Activated CD4-positive, alpha-beta T cell treated with anti-CD3 and anti-CD28 coated beads, Interleukin-2, amount 10 ng/mL, durations not matched to agents 7 days and 5 days (primary cell): ENCODE measurements around the gene FFAR2. TPM values are rescaled to one million over a fixed set of nuclear protein-coding genes. Genes with fewer than 3 reads are reported as not detected.

Experiments
- CTCF ChIA-PET: fragments of 350-600 bp; sonication (Branson Sonifier 250); formaldehyde crosslinking; loops from one replicate; lab custom pipeline; 2021; ENCODE audit warnings: antibody characterized with exemption; lab: Charles Lee
- POLR2A ChIA-PET: fragments of 350-600 bp; sonication (Branson Sonifier 250); formaldehyde crosslinking; loops from one replicate; lab custom pipeline; 2021; ENCODE audit warnings: antibody characterized with exemption; lab: Charles Lee
- DNase-seq: peaks from one replicate; pipeline ENCODE4 v3.0.0-alpha.2; 2020
- H3K27ac Mint-ChIP-seq: one replicate; pipeline ENCODE4 v1.8.0; 2021; ENCODE audit warnings: mild to moderate bottlenecking, moderate library complexity, mixed read lengths
- H3K27me3 Mint-ChIP-seq: one replicate; pipeline ENCODE4 v1.8.0; 2021; ENCODE audit warnings: mixed read lengths
- H3K36me3 Mint-ChIP-seq: one replicate; pipeline ENCODE4 v1.8.0; 2021; ENCODE audit warnings: low read depth, mixed read lengths
- H3K4me1 Mint-ChIP-seq: one replicate; pipeline ENCODE4 v1.8.0; 2021; ENCODE audit warnings: mixed read lengths
- H3K4me3 Mint-ChIP-seq: one replicate; pipeline ENCODE4 v1.8.0; 2021; ENCODE audit warnings: mild to moderate bottlenecking, moderate library complexity, mixed read lengths
- H3K9me3 Mint-ChIP-seq: one replicate; pipeline ENCODE4 v1.8.0; 2021; ENCODE audit warnings: mixed read lengths
- total RNA-seq, 2 experiments: library from RNA; stranded (reverse); gene quantifications; one replicate each; pipeline ENCODE4 v1.2.3, GENCODE V29; 2021

Gene FFAR2
- total RNA-seq, 2 experiments from 2014 or later = not detected

DNA sequence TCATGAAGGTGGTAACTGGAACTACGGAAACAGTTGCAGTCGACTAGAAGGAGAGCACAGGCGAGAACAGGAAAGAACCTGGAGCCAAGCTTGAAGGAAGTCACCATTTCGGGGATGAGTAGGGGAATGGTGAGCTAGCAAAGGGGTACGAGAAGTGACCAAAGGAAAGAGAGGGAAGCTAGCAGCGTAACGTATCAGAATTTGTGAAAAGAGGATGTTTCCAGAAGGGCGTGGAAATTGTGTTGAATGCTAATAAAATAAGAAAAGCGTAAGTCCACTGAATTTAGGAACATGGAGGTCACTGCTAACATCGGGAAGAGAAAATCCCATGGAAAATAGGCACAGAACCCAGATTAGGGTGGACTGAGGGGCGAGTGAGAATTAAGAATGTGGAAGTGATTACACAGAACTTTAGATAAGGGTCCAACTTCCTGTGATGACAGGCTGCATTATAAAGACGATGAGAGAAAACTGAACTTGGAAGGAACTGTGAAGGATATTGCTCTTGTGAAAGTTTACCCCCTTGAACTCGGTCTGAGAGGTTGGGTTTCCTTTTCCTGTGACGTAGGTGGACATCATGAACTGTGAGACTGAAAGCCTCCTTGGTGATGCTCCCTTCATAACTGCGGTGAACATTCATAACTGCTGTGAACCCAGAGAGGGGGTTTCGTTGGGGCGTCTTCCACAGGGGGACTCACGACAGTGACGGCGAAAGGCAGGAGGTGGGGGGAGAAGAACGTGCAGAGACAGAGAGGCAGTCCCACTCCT, 2.0 kb upstream of the FFAR2 start:
- Mint-ChIP-seq H3K9me3 (no peaks in the 10 kb centered on the region), H3K36me3 (no peaks in the 10 kb centered on the region), H3K4me1 (peaks cover 28% of the 10 kb centered on the region), H3K4me3 (no peak overlapping the region), H3K27ac (no peak overlapping the region), H3K27me3 (peaks cover 31% of the 10 kb centered on the region)
- DNase-seq = peak; percentile 17
- CTCF ChIA-PET = interaction anchor here (1.6 kb wide), 1 partner anchor 92 kb away, joined by 4 read pairs; no protein-coding TSS in a partner anchor
- POLR2A ChIA-PET = no interaction called here

DNA sequence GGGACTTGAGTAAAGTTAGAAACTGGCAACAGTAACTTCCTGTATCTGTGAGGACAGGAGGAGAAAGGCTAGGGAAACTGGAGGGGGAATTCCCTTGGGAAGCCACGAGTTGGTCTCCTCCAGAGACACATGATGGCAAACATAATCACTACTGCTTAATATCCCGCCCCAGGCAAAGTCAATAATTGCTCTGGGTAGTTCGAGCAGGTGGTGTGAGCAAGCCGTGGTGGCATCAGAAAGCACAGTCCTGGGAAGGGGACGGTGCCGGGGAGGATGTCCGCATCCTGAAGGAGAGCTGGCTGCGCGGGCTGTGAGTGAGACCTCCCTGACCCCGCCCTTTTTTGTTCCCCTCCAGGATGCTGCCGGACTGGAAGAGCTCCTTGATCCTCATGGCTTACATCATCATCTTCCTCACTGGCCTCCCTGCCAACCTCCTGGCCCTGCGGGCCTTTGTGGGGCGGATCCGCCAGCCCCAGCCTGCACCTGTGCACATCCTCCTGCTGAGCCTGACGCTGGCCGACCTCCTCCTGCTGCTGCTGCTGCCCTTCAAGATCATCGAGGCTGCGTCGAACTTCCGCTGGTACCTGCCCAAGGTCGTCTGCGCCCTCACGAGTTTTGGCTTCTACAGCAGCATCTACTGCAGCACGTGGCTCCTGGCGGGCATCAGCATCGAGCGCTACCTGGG, 1.4 kb downstream of the FFAR2 start:
- POLR2A ChIA-PET = no interaction called here
- H3K27me3 Mint-ChIP-seq = peaks cover 36% of the 10 kb centered on the region
- H3K36me3 Mint-ChIP-seq = no peaks in the 10 kb centered on the region
- DNase-seq = no peak
- no peak overlapping the region for H3K27ac Mint-ChIP-seq
- no peak overlapping the region for H3K4me3 Mint-ChIP-seq
- H3K9me3 Mint-ChIP-seq = no peaks in the 10 kb centered on the region
- H3K4me1 Mint-ChIP-seq = peaks cover 42% of the 10 kb centered on the region
- CTCF ChIA-PET = interaction anchor here (0.8 to 1.9 kb wide), 2 partner anchors 10 to 12 kb away, joined by 4 to 6 read pairs; no protein-coding TSS in a partner anchor

DNA sequence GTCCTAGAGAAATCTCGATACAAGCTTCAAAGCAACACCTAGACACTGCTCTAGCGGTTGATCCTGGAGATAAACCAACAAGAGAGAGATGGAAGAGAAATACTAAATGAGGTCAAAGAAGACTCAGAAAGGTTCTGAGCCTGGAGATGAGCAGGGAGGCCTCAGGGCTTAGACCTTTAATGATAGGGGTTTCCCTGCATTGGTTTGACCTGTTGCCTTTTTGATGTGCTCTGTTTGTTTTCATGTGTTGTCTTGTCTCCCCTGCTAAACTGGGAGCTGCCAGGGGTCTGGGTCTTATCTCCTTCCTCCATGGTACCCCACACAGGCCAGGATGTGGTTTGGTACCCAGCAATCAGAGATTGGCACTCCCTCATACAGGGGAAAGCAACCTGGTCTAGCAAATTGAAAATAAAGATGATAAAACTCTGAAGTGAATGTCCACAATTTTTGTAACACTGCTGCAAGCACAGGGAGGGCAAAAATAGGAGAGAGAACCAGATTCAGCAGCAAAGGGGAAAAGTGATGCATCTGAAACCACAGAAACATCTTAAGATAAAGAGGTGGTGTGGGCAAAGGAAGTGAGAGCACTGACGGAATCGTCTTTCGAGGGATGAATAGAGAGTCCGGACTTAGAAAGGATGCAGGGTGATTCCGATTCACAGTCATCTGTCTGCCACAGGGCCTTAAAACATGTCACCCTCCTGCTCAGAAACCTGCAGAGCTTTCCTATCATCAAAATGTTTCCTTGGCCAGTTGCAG, 3.5 kb downstream of the FFAR2 start:
- Mint-ChIP-seq H3K4me1 (peaks cover 39% of the 10 kb centered on the region), H3K4me3 (no peak overlapping the region), H3K27ac (peak overlapping the region; percentile 56), H3K27me3 (peaks cover 34% of the 10 kb centered on the region), H3K36me3 (no peaks in the 10 kb centered on the region), H3K9me3 (no peaks in the 10 kb centered on the region)
- ChIA-PET POLR2A (no interaction called here), CTCF (interaction anchor here (1.0 kb wide), 1 partner anchor 8 kb away, joined by 4 read pairs; no protein-coding TSS in a partner anchor)
- DNase-seq = peak; percentile 30

DNA sequence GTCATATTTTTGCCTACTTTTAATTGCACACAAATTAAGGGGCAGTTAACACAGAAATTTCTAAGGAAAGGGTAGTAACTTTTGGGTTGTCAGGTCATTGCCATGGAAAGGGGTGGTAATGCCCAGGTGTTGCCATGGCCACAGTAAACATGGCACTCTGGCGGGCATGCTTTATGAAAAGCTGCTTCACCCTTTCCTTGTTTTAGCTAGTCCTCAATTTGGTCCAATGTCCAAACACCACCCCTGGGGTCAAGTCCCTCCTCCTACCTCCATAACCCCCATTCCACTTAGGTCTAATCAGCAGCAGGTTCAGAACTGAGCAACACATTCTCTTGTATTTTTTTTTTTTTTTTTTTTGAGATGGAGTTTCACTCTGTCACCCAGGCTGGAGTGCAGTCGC, 6.6 kb downstream of the FFAR2 start:
- POLR2A ChIA-PET = no interaction called here
- Mint-ChIP-seq H3K36me3 (no peaks in the 10 kb centered on the region), H3K27me3 (peaks cover 18% of the 10 kb centered on the region), H3K27ac (no peak overlapping the region), H3K4me3 (no peak overlapping the region), H3K4me1 (peaks cover 34% of the 10 kb centered on the region), H3K9me3 (no peaks in the 10 kb centered on the region)
- no peak for DNase-seq
- CTCF ChIA-PET = interaction anchor here (0.8 to 1.4 kb wide), 2 partner anchors 40 to 102 kb away, joined by 3 to 4 read pairs; no protein-coding TSS in a partner anchor

DNA sequence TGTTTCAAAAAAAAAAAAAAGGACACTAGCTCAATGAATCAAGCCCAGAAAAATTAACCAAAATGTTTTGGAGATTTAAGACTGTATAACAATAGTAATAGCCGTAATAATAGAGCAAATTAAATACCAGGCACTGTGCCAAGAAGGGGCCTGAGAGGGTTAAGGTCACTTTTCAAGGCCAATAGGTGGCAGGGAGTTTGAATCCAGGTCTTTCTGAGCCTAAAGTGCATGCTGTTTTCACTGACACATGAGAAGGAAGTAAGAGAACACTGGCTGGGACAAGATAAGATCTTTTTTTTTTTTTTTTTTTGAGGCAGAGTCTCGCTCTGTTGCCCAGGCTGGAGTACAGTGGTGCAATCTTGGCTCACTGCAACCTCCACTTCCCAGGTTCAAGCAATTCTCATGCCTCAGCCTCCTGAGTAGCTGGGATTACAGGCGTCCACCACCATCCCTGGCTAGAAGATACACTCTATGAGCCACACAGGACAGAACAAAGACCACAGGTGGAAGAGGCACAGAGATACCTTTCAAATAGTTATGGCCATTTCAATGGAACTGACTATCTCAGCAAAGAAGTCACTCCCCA, 7.7 kb downstream of the FFAR2 start:
- Mint-ChIP-seq H3K27ac (no peak overlapping the region), H3K27me3 (peaks cover 18% of the 10 kb centered on the region), H3K9me3 (no peaks in the 10 kb centered on the region), H3K4me3 (no peak overlapping the region), H3K4me1 (peaks cover 37% of the 10 kb centered on the region), H3K36me3 (no peaks in the 10 kb centered on the region)
- no peak for DNase-seq
- ChIA-PET POLR2A (no interaction called here), CTCF (no interaction called here)

DNA sequence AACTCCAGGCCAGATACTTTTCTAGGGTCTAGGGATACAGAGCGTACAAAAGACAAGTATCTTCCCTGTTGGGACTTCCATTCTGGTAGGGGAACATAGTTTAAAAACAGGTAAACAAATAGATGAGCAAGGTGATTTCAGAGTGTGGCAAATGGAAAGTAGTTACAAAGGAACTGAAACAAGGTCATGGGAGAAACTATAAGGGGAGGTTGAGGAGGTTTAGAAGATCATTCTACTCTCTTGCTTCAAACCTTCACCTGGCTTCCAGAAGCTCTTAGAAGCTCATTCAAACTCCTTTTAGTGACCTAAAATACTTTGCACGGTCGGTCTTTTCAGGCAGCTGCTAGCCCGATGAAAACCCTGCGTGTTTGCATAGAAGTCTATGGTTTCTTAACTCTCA, 9.1 kb downstream of the FFAR2 start:
- ChIA-PET POLR2A (no interaction called here), CTCF (no interaction called here)
- H3K36me3 Mint-ChIP-seq = no peaks in the 10 kb centered on the region
- H3K4me1 Mint-ChIP-seq = peaks cover 30% of the 10 kb centered on the region
- no peak overlapping the region for H3K4me3 Mint-ChIP-seq
- H3K9me3 Mint-ChIP-seq = no peaks in the 10 kb centered on the region
- H3K27me3 Mint-ChIP-seq = peaks cover 16% of the 10 kb centered on the region
- DNase-seq = no peak
- no peak overlapping the region for H3K27ac Mint-ChIP-seq

DNA sequence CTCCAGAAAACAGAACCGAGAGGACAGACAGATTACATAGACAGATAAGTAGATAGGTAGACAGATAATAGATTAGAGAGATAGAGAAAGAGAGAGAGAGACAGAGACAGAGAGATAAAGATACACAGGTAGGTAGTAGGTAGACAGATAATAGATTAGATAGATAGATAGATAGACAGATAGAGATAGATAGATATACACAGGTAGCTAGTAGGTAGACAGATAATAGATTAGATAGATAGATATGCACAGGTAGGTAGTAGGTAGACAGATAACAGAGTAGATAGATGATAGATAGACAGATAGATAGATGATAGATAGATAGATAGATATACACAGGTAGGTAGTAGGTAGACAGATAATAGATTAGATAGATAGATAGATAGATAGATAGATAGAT, 10.1 kb downstream of the FFAR2 start:
- POLR2A ChIA-PET = no interaction called here
- CTCF ChIA-PET = no interaction called here
- no peak overlapping the region for H3K27ac Mint-ChIP-seq
- H3K4me3 Mint-ChIP-seq = no peak overlapping the region
- H3K36me3 Mint-ChIP-seq = peaks cover 2% of the 10 kb centered on the region
- peaks cover 36% of the 10 kb centered on the region for H3K4me1 Mint-ChIP-seq
- no peak for DNase-seq
- H3K27me3 Mint-ChIP-seq = peaks cover 13% of the 10 kb centered on the region
- H3K9me3 Mint-ChIP-seq = no peaks in the 10 kb centered on the region

DNA sequence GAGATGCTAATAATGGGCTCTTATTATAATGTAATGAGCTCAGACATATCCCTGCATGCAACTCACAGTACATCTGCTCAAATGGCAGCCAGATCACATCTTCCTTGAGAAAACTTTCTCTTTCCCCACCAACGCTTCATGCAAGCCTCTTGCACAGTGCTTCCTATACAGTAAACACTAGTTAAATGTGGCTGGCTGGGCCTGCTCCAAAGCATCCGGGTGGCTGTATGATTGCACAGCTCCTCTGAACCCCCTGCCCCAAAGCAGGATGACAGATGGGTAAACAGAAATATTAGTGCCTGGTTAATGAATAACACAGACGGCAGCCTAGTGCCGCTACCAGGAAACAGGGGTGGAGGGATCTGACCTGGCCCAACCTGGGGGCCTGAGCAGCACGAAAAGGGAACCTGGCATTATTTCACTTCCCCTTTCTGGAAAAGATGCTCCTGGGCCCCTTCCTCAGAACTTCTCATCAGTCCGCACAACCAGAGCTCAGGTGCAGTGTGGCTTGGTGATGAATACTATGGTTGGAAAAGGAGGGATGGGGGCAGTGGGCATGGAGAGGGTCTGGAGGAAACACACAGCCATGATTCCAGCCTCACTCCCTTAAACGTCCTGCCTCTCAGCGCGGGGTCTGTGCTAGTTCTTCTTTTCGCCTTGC, 10.8 kb downstream of the FFAR2 start:
- peaks cover 12% of the 10 kb centered on the region for H3K27me3 Mint-ChIP-seq
- peaks cover 2% of the 10 kb centered on the region for H3K36me3 Mint-ChIP-seq
- no peak for DNase-seq
- CTCF ChIA-PET = interaction anchor here (0.9 to 1.3 kb wide), 3 partner anchors 8 to 110 kb away, joined by 3 to 6 read pairs (median 4); no protein-coding TSS in a partner anchor
- no peak overlapping the region for H3K27ac Mint-ChIP-seq
- H3K9me3 Mint-ChIP-seq = no peaks in the 10 kb centered on the region
- POLR2A ChIA-PET = no interaction called here
- H3K4me1 Mint-ChIP-seq = peaks cover 42% of the 10 kb centered on the region
- no peak overlapping the region for H3K4me3 Mint-ChIP-seq

DNA sequence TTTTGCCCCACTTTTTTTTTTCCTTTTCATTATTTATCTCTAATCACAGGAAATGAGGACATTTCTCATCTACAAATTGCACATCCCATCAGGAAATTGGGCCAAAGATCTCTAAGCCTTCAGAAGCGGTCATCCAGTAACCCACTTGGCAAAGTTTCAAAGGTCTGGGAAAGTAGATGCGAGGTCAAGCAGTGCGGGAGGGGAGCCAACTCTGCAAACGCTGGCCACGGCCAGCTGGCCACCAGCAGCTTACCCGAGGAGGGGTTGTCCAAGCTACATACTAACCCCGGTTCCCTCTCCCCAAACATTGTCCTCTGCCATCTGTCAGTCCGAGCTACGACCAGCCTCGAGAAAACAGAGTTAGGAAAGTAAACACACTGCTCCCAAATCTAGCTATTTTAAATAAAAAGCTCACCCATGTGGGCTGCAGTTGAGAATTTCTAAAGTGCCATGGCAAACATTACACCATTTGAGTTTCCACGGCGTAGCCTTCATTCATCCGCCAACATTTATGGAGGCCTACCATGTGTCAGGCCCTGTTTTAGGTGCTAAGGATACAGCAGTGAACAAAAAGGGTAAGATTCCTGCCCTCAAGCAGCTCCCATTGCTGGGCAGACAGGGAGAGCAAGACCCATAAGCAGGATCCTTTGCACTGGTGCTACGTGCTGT, 11.5 kb downstream of the FFAR2 start:
- H3K4me1 Mint-ChIP-seq = peaks cover 45% of the 10 kb centered on the region
- H3K27me3 Mint-ChIP-seq = peaks cover 12% of the 10 kb centered on the region
- ChIA-PET CTCF (interaction anchor here (0.9 to 1.3 kb wide), 3 partner anchors 9 to 111 kb away, joined by 3 to 6 read pairs (median 4); no protein-coding TSS in a partner anchor), POLR2A (no interaction called here)
- H3K4me3 Mint-ChIP-seq = no peak overlapping the region
- H3K27ac Mint-ChIP-seq = peak overlapping the region; percentile 54
- H3K36me3 Mint-ChIP-seq = peaks cover 2% of the 10 kb centered on the region
- no peaks in the 10 kb centered on the region for H3K9me3 Mint-ChIP-seq
- no peak for DNase-seq

DNA sequence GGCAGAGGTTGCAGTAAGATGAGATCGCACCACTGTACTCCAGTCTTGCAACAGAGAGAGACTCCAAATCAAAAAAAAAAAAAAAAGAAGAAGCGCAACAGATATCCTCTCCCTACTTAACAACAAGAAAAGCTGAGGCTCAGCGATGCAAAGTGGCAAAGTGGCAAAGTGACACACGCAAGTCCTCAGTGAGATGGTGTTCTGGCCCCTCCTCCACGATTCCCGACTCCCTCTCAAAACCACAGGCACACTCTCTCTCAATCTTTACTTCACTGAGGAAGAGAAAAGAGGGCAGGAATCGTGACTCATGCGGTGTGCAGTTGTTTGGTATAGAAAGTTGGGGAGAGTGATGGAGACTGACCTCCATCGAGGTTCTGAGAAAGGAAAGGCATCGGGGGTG, 12.6 kb downstream of the FFAR2 start:
- DNase-seq = no peak
- Mint-ChIP-seq H3K9me3 (no peaks in the 10 kb centered on the region), H3K27me3 (peaks cover 16% of the 10 kb centered on the region), H3K4me3 (no peak overlapping the region), H3K27ac (peak overlapping the region; percentile 63), H3K36me3 (peaks cover 2% of the 10 kb centered on the region), H3K4me1 (peaks cover 44% of the 10 kb centered on the region)
- CTCF ChIA-PET = interaction anchor here (0.7 to 1.1 kb wide), 3 partner anchors 18 to 317 kb away, joined by 3 to 5 read pairs (median 3); partner anchors contain the start of genes FFAR1 and FXYD7
- POLR2A ChIA-PET = no interaction called here

DNA sequence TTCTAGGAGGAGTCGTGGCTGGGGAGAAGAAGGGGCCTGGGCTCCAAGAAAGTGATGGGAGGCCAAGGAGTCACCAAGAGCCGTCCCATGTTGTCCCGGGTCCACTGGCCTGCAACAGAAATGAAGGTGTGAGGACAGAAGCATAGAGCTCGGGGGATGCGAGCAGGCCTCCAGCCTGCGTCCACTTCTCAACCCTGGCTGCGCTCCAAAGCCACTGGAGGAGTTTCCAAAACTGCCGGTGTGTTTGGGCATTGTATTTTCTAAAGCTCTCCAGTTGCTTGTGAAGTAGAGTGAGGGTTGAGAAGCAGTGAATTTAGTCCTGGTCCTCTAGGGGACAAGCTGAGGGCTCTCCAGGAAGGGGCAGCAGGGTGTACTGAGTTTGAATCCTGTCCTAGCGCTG, 13.0 kb downstream of the FFAR2 start:
- Mint-ChIP-seq H3K9me3 (no peaks in the 10 kb centered on the region), H3K36me3 (peaks cover 2% of the 10 kb centered on the region), H3K27ac (peak overlapping the region; percentile 63), H3K4me3 (no peak overlapping the region), H3K27me3 (peaks cover 11% of the 10 kb centered on the region), H3K4me1 (peaks cover 40% of the 10 kb centered on the region)
- CTCF ChIA-PET = interaction anchor here (0.6 to 1.1 kb wide), 4 partner anchors 17 to 490 kb away, joined by 3 to 5 read pairs (median 3); partner anchors contain the start of genes FFAR1 and FXYD7
- POLR2A ChIA-PET = no interaction called here
- DNase-seq = no peak
